ENCODE results near the gene ATF6.

GRCh38 chr1:161827786-161828185 lies 61.7 kb downstream of the ATF6 start:
- TF ChIP-seq CTCF (IDR thresholded peaks at IDR 0.05), result no peak
- TF ChIP-seq POLR2A (IDR thresholded peaks at IDR 0.05), result no peak

Measured in testis (tissue), 2 donors.